ENCODE measurements around the gene CENPE. TPM values are rescaled to one million over a fixed set of nuclear protein-coding genes. Genes with fewer than 3 reads are reported as not detected.
"Not testable (repeated sequence)": the region's sequence is repeated elsewhere in the genome, so short reads cannot be mapped to it uniquely, and the experiment has no call there.

Gene CENPE, protein sequence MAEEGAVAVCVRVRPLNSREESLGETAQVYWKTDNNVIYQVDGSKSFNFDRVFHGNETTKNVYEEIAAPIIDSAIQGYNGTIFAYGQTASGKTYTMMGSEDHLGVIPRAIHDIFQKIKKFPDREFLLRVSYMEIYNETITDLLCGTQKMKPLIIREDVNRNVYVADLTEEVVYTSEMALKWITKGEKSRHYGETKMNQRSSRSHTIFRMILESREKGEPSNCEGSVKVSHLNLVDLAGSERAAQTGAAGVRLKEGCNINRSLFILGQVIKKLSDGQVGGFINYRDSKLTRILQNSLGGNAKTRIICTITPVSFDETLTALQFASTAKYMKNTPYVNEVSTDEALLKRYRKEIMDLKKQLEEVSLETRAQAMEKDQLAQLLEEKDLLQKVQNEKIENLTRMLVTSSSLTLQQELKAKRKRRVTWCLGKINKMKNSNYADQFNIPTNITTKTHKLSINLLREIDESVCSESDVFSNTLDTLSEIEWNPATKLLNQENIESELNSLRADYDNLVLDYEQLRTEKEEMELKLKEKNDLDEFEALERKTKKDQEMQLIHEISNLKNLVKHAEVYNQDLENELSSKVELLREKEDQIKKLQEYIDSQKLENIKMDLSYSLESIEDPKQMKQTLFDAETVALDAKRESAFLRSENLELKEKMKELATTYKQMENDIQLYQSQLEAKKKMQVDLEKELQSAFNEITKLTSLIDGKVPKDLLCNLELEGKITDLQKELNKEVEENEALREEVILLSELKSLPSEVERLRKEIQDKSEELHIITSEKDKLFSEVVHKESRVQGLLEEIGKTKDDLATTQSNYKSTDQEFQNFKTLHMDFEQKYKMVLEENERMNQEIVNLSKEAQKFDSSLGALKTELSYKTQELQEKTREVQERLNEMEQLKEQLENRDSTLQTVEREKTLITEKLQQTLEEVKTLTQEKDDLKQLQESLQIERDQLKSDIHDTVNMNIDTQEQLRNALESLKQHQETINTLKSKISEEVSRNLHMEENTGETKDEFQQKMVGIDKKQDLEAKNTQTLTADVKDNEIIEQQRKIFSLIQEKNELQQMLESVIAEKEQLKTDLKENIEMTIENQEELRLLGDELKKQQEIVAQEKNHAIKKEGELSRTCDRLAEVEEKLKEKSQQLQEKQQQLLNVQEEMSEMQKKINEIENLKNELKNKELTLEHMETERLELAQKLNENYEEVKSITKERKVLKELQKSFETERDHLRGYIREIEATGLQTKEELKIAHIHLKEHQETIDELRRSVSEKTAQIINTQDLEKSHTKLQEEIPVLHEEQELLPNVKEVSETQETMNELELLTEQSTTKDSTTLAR (N-terminal part only)
- total RNA-seq, result 10 to 100 TPM; 60.1 to 63.6 TPM

DNA sequence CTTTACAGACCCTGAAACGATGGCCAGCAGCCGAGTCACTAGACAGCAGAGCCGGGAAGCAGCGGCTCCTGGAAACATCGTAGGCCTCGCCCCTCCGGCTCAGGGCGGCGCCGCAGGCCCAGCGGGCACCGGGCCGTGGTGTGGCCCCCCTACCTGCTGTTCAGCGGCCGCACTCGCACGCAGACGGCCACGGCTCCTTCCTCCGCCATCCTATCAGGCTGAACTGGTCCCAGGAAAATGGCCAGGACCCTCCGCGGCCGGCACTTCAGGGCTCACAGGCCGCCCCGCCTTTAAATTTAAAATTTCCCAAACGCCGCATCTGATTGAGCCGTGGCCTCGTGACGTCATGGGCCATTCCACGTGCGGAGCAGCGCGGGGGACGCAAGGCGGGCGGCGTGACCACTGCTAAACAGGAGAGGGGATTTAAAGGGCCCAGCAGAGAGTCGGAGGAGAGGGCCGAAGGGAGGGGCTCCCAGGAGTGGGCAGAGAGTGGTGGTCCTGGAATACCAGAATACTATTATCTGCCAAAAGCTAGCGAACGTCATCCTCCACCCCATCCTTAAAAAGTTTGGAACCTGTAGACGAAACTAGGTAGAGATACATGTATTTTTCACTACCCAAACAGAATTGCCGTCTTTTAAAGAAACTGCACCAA is at the start of gene CENPE:
TSS of gene CENPE (minus strand) at position 233 of the 655 bp plus-strand sequence. CDS start at position 209, 24 bp downstream.
- Mint-ChIP-seq H3K27ac (peak within 1 kb of the TSS; percentile 93), H3K27me3 (ENCODE audit: low read depth) (peaks cover 16% of the 10 kb centered on the region), H3K36me3 (ENCODE audit: insufficient read depth in 2 of 2) (peaks cover 7 to 23% of the 10 kb centered on the region in 2 donors), H3K9me3 (no peaks in the 10 kb centered on the region), H3K4me1 (ENCODE audit: low read depth) (peaks cover 11% of the 10 kb centered on the region), H3K4me3 (peak within 1 kb of the TSS; percentile 92 to 94)
- ATAC-seq (replicated peaks in 1 of 2) (peak; percentile 88 to 92), DNase-seq (peak; percentile 88 to 90)

DNA sequence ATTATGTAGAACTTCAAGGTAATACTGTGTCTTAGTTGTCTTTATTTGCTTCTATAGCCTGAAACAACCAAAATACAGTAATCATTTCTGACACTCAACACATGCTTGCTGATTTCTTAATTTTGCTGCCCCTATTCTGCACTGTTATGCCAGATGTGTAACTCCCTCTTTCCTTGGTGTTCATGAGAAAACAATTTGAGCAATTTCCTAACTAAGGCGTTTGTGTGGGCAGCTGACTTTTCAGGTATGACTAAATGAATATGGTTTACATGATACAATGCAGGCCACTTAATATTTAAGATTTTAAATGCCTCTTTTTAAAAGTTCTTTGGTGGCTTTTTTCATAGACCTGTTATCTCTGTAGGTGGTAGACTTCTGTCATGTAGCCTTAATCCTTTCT is 46.1 kb upstream of the CENPE start:
- no peaks in the 10 kb centered on the region for H3K27me3 Mint-ChIP-seq (ENCODE audit: low read depth)
- peaks cover 0 to 2% of the 10 kb centered on the region in 2 donors for H3K36me3 Mint-ChIP-seq (ENCODE audit: insufficient read depth in 2 of 2)
- no peak for DNase-seq
- H3K4me3 Mint-ChIP-seq, result no peak overlapping the region
- H3K9me3 Mint-ChIP-seq, result peaks cover 2 to 4% of the 10 kb centered on the region in 2 donors
- no peak for ATAC-seq (replicated peaks in 1 of 2)
- no peaks in the 10 kb centered on the region for H3K4me1 Mint-ChIP-seq (ENCODE audit: low read depth)
- H3K27ac Mint-ChIP-seq, result no peak overlapping the region

DNA sequence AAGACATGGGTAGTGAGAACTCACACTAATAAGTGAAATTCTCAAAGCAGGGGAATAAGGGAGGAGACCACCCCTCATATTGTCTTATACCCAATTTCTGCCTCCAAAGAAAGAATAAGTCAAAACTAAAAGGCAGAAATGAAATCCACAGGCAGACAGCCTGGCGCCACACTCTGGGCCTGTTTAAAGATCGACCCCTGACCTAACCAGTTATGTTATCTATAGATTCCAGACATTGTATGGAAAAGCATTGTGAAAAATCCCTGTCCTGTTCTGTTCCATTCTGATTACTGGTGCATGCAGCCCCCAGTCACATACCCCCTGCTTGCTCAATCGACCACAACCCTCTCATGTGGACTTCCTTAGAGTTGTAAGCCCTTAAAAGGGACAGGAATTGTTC is 32.8 kb upstream of the CENPE start:
- not testable (repeated sequence) for H3K4me3 Mint-ChIP-seq; H3K27me3 Mint-ChIP-seq (ENCODE audit: low read depth); DNase-seq; ATAC-seq (replicated peaks in 1 of 2); H3K27ac Mint-ChIP-seq; H3K36me3 Mint-ChIP-seq (ENCODE audit: insufficient read depth in 2 of 2); H3K4me1 Mint-ChIP-seq (ENCODE audit: low read depth); H3K9me3 Mint-ChIP-seq

DNA sequence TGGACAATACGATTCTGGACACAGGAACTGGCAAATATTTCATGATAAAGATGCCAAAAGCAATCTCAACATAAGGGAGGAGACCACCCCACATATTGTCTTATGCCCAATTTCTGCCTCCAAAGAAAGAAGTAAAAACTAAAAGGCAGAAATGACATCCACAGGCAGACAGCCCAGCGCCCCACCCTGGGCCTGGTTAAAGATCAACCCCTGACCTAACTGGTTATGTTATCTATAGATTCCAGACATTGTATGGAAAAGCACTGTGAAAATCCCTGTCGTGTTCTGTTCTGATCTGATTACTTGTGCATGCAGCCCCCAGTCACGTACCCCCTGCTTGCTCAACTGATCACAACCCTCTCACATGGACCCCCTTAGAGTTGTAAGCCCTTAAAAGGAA is 25.4 kb upstream of the CENPE start:
- DNase-seq; H3K36me3 Mint-ChIP-seq (ENCODE audit: insufficient read depth in 2 of 2); H3K9me3 Mint-ChIP-seq; ATAC-seq (replicated peaks in 1 of 2); H3K4me1 Mint-ChIP-seq (ENCODE audit: low read depth); H3K27ac Mint-ChIP-seq; H3K4me3 Mint-ChIP-seq: not testable (repeated sequence)
- H3K27me3 Mint-ChIP-seq (ENCODE audit: low read depth), result peaks cover 18% of the 10 kb centered on the region

DNA sequence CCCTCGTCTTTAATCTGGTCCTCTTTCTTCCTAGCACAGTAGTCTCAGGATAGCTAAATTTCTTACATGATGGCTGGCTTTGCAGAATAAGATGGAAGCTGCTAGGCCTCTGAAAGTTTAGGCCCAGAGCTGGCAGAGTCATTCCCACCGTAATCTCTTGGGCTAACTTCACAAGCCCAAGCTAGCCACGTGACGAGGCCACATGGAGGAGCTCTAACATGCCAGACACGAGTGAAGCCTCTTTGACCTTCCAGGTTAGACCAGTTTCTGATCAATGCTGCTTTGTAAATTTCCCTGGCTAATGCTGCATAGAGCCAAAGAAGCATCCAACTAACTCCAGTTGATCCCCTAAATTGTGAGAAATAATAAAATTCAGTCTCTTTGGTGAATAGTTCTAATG is 9.5 kb upstream of the CENPE start:
- no peak for ATAC-seq (replicated peaks in 1 of 2)
- H3K36me3 Mint-ChIP-seq (ENCODE audit: insufficient read depth in 2 of 2), result no peaks in the 10 kb centered on the region
- peaks cover 5% of the 10 kb centered on the region for H3K4me1 Mint-ChIP-seq (ENCODE audit: low read depth)
- no peak overlapping the region for H3K4me3 Mint-ChIP-seq
- H3K27ac Mint-ChIP-seq, result no peak overlapping the region
- H3K9me3 Mint-ChIP-seq, result no peaks in the 10 kb centered on the region
- no peak for DNase-seq
- H3K27me3 Mint-ChIP-seq (ENCODE audit: low read depth), result peaks cover 13% of the 10 kb centered on the region

DNA sequence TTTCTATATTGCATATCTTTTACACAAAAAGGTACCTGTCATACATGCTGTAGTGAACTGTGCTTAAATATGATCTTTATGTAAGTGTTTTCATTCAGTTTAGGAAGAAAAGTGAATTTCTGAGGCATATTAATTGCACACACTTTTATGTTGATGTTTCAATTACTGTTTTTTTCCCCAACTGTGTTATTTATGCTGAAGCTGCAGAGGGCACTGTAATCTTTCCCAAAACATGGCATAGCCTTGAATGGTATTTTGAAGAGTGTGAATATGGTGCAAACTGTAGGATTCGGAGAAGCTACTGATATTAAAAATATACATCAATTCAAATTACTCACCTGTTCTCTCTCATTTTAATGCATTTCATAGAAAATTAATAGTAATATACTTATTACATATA is 6.0 kb upstream of the CENPE start:
- no peaks in the 10 kb centered on the region for H3K4me1 Mint-ChIP-seq (ENCODE audit: low read depth)
- no peaks in the 10 kb centered on the region for H3K36me3 Mint-ChIP-seq (ENCODE audit: insufficient read depth in 2 of 2)
- H3K9me3 Mint-ChIP-seq, result no peaks in the 10 kb centered on the region
- H3K27me3 Mint-ChIP-seq (ENCODE audit: low read depth), result peaks cover 16% of the 10 kb centered on the region
- no peak overlapping the region for H3K27ac Mint-ChIP-seq
- DNase-seq, result no peak
- no peak overlapping the region for H3K4me3 Mint-ChIP-seq
- ATAC-seq (replicated peaks in 1 of 2), result no peak

DNA sequence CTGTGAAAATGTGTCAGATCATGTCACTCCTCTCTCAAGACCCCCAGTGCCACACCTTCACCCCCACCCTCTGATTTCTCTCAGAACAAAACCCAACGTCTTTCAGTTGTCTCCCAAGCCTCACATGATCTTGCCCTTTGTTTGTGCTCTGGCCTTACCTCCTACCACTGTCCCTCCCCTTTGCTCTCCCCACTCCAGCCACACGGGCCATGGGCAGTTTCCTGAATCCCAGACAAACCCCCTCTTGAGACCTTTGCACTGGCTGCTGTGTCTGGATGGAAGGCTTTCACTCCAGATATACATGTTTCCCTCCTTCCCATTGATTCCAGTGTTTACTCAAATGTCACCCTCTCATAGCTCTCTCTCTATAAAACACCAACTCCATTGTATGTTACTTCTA is 3.6 kb upstream of the CENPE start:
- Mint-ChIP-seq H3K4me3 (no peak overlapping the region), H3K36me3 (ENCODE audit: insufficient read depth in 2 of 2) (peaks cover 5 to 7% of the 10 kb centered on the region in 2 donors), H3K27me3 (ENCODE audit: low read depth) (peaks cover 16% of the 10 kb centered on the region), H3K4me1 (ENCODE audit: low read depth) (peaks cover 11% of the 10 kb centered on the region), H3K27ac (no peak overlapping the region), H3K9me3 (no peaks in the 10 kb centered on the region)
- DNase-seq, result no peak
- no peak for ATAC-seq (replicated peaks in 1 of 2)

DNA sequence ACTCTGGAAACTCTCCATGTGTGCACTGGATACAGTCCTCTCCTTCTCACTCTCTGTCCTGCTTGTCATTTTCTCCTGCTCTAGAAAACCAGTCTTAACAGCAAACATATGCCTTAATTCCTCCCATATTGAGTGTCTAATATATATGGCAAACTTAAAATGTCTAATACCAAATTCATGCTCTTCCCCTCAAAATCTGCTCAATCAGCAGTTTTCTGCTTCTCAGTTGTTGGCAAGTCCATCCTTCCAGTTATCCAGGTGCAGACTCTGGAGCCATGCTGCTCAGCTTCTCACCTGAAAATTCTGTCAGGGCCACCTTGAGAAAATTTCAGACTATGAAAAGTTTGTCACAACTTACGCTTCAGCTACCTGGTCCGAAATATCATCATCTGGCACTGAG is 3.1 kb upstream of the CENPE start:
- Mint-ChIP-seq H3K27ac (no peak overlapping the region), H3K27me3 (ENCODE audit: low read depth) (peaks cover 16% of the 10 kb centered on the region), H3K9me3 (no peaks in the 10 kb centered on the region), H3K36me3 (ENCODE audit: insufficient read depth in 2 of 2) (peaks cover 5 to 7% of the 10 kb centered on the region in 2 donors), H3K4me1 (ENCODE audit: low read depth) (peaks cover 11% of the 10 kb centered on the region), H3K4me3 (no peak overlapping the region)
- ATAC-seq (replicated peaks in 1 of 2) (no peak), DNase-seq (no peak)

DNA sequence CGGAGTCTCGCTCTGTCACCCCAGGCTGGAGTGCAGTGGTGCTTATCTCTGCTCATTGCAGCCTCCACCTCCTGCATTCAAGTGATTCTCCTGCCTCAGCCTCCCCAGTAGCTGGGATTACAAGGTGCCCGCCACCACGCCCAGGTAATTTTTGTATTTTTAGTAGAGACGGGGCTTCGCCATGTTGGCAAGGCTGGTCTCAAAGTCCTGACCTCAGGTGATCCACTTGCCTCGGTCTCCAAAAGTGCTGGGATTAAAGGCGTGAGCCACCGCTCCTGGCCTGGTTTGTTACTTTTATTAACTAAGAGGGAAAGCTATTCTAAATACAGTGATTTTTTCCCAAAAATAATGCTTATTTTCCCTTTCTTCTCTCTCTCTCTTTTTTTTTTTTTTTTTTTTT is 866 bp upstream of the CENPE start:
- Mint-ChIP-seq H3K4me3 (peak overlapping the region; percentile 92 to 94), H3K4me1 (ENCODE audit: low read depth) (peaks cover 11% of the 10 kb centered on the region), H3K27ac (peak overlapping the region; percentile 93), H3K27me3 (ENCODE audit: low read depth) (peaks cover 16% of the 10 kb centered on the region), H3K9me3 (no peaks in the 10 kb centered on the region), H3K36me3 (ENCODE audit: insufficient read depth in 2 of 2) (peaks cover 7 to 19% of the 10 kb centered on the region in 2 donors)
- no peak for ATAC-seq (replicated peaks in 1 of 2)
- no peak for DNase-seq

DNA sequence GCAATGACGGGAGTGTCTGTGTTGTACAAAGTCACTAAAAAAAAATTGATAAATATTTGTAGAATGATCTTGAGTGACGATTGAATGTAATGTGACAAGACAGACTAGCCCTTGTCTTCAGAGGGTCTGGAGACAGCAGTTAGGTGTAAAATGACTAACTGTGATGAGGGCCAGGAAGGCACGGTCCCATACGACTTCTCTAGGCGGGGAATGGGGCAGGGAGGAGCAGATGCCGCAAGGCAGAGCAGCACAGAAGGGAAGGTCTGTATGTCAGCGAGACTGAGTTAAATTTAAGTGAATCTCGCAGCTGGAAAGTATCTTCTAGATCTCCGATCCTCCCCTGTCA is 405 bp downstream of the CENPE start:
- Mint-ChIP-seq H3K4me1 (ENCODE audit: low read depth) (peaks cover 11% of the 10 kb centered on the region), H3K9me3 (no peaks in the 10 kb centered on the region), H3K27me3 (ENCODE audit: low read depth) (peaks cover 16% of the 10 kb centered on the region), H3K27ac (peak overlapping the region; percentile 86), H3K4me3 (peak overlapping the region; percentile 92 to 94), H3K36me3 (ENCODE audit: insufficient read depth in 2 of 2) (peaks cover 8 to 26% of the 10 kb centered on the region in 2 donors)
- DNase-seq (no peak), ATAC-seq (replicated peaks in 1 of 2) (peak; percentile 57 to 61)

DNA sequence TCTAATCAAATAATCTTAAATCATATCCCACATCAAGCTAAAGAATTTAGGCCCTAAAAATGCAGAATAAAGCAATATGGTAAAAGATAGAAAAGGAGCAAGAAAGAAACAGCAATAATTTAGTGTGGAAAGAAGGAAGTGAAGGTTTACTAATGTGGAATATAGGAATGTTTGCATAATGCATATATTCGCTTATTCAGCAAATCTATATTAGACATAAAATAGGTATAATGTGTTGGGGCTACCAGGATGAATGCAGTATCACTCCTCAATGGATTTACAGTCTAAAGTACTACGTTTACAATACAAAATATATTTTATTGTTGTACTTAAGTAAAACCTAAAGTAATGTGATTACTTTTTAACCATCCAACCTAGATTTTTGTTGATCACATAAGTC is 4.7 kb downstream of the CENPE start:
- peaks cover 11% of the 10 kb centered on the region for H3K4me1 Mint-ChIP-seq (ENCODE audit: low read depth)
- H3K36me3 Mint-ChIP-seq (ENCODE audit: insufficient read depth in 2 of 2), result peaks cover 14 to 46% of the 10 kb centered on the region in 2 donors
- DNase-seq, result no peak
- no peak for ATAC-seq (replicated peaks in 1 of 2)
- H3K27ac Mint-ChIP-seq, result no peak overlapping the region
- H3K27me3 Mint-ChIP-seq (ENCODE audit: low read depth), result no peaks in the 10 kb centered on the region
- H3K4me3 Mint-ChIP-seq, result no peak overlapping the region
- H3K9me3 Mint-ChIP-seq, result no peaks in the 10 kb centered on the region

DNA sequence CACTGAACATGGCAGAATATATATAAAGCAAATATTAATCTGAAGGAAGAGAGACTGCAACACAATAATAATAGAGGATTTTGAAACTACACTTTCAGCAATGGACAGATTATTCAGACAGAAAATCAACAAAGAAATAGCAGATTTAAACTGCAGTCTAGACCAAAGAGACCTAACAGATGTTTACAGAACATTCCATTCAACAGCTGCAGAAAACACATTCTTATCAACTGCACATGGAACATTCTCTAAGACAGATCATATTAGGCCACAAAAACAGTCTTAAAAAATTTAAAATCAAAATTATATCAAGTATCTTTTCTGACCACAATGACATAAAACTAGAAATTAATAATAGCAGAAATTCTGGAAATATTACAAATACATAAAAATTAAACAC is 27.1 kb downstream of the CENPE start:
- Mint-ChIP-seq H3K27me3 (ENCODE audit: low read depth) (no peaks in the 10 kb centered on the region), H3K36me3 (ENCODE audit: insufficient read depth in 2 of 2) (peaks cover 20 to 58% of the 10 kb centered on the region in 2 donors), H3K9me3 (peaks cover 6 to 8% of the 10 kb centered on the region in 2 donors), H3K4me3 (no peak overlapping the region), H3K27ac (no peak overlapping the region), H3K4me1 (ENCODE audit: low read depth) (no peaks in the 10 kb centered on the region)
- DNase-seq (no peak), ATAC-seq (replicated peaks in 1 of 2) (no peak)
